H9 (cell line): ENCODE data around the gene TSPEAR. TPM values are rescaled to one million over a fixed set of nuclear protein-coding genes. Genes with fewer than 3 reads are reported as not detected.

ENCODE experiments used
- DNase-seq: peaks from one replicate; pipeline ENCODE4 v3.0.0-alpha.2; 2017
- H2AFZ ChIP-seq: one replicate; pipeline ENCODE4 v1.6.1; 2013; ENCODE audit warnings: mild to moderate bottlenecking, low read length, control low read depth, moderate library complexity
- H2AK5ac ChIP-seq: 2 replicates; pipeline ENCODE4 v1.6.1; 2013; ENCODE audit warnings: low read length, control low read depth, mixed read lengths; ENCODE audit not compliant: insufficient read length
- H2BK120ac ChIP-seq: one replicate; pipeline ENCODE4 v1.6.1; 2013; ENCODE audit warnings: low read depth, mild to moderate bottlenecking, low read length, control low read depth, inconsistent platforms; ENCODE audit not compliant: poor library complexity, severe bottlenecking
- H2BK12ac ChIP-seq: 2 replicates; pipeline ENCODE4 v1.6.1; 2013; ENCODE audit warnings: low read length, control low read depth, mixed read lengths, low read depth; ENCODE audit not compliant: insufficient read length
- H2BK15ac ChIP-seq: 2 replicates; pipeline ENCODE4 v1.6.1; 2013; ENCODE audit warnings: low read depth, low read length, control low read depth
- H2BK20ac ChIP-seq: one replicate; pipeline ENCODE4 v1.6.1; 2013; ENCODE audit warnings: low read depth, mild to moderate bottlenecking, low read length, control low read depth, inconsistent platforms; ENCODE audit not compliant: poor library complexity, severe bottlenecking
- H2BK5ac ChIP-seq: 2 replicates; pipeline ENCODE4 v1.6.1; 2013; ENCODE audit warnings: low read length, control low read depth, mixed read lengths; ENCODE audit not compliant: insufficient read length
- H3K14ac ChIP-seq: 2 replicates; pipeline ENCODE4 v1.6.1; 2013; ENCODE audit warnings: low read length, control low read depth; ENCODE audit not compliant: insufficient read depth
- H3K18ac ChIP-seq: 2 replicates; pipeline ENCODE4 v1.6.1; 2013; ENCODE audit warnings: low read depth, mild to moderate bottlenecking, mixed read lengths, low read length, control low read depth; ENCODE audit not compliant: insufficient read length
- H3K23ac ChIP-seq: 2 replicates; pipeline ENCODE4 v1.6.1; 2013; ENCODE audit warnings: low read length, control low read depth, mixed read lengths, low read depth; ENCODE audit not compliant: insufficient read length
- H3K23me2 ChIP-seq: 2 replicates; pipeline ENCODE4 v1.6.1; 2013; ENCODE audit warnings: low read depth, mild to moderate bottlenecking, mixed read lengths, low read length, control low read depth; ENCODE audit not compliant: insufficient read length, poor library complexity, severe bottlenecking
- H3K27ac ChIP-seq: 2 replicates; pipeline ENCODE4 v1.5.1; 2013; ENCODE audit warnings: low read length, control low read depth, mixed read lengths, low read depth; ENCODE audit not compliant: insufficient read length
- H3K27me3 ChIP-seq: 2 replicates; pipeline ENCODE4 v1.6.1; 2013; ENCODE audit warnings: low read length, control low read depth, inconsistent platforms; ENCODE audit not compliant: insufficient read depth
- H3K4ac ChIP-seq: 2 replicates; pipeline ENCODE4 v1.6.1; 2013; ENCODE audit warnings: low read depth, mild to moderate bottlenecking, control low read depth, inconsistent platforms, low read length, moderate library complexity
- H3K4me1 ChIP-seq: 2 replicates; pipeline ENCODE4 v1.6.1; 2013; ENCODE audit warnings: low read length, control low read depth, inconsistent platforms; ENCODE audit not compliant: insufficient read depth
- H3K4me2 ChIP-seq: 2 replicates; pipeline ENCODE4 v1.6.1; 2013; ENCODE audit warnings: low read length, control low read depth, mixed read lengths; ENCODE audit not compliant: insufficient read length, insufficient read depth
- H3K56ac ChIP-seq: 2 replicates; pipeline ENCODE4 v1.6.1; 2013; ENCODE audit warnings: low read depth, mild to moderate bottlenecking, mixed read lengths, low read length, control low read depth; ENCODE audit not compliant: insufficient read length
- H3K79me1 ChIP-seq: 2 replicates; pipeline ENCODE4 v1.6.1; 2013; ENCODE audit warnings: low read depth, mild to moderate bottlenecking, moderate library complexity, low read length, control low read depth, inconsistent platforms; ENCODE audit not compliant: insufficient read depth, poor library complexity, severe bottlenecking
- H3K79me2 ChIP-seq: 2 replicates; pipeline ENCODE4 v1.6.1; 2013; ENCODE audit warnings: low read length, control low read depth, inconsistent platforms; ENCODE audit not compliant: insufficient read depth
- H3K9ac ChIP-seq: 2 replicates; pipeline ENCODE4 v1.6.1; 2013; ENCODE audit warnings: low read length, control low read depth, mixed read lengths; ENCODE audit not compliant: insufficient read length; ENCODE audit errors: extremely low read depth
- H3K9me3 ChIP-seq: one replicate; pipeline ENCODE4 v1.6.1; 2013; ENCODE audit warnings: low read depth, low read length, inconsistent platforms; ENCODE audit not compliant: control insufficient read depth
- H3T11ph ChIP-seq: one replicate; pipeline ENCODE4 v1.6.1; 2013; ENCODE audit warnings: mild to moderate bottlenecking, low read length, control low read depth, inconsistent platforms
- H4K20me1 ChIP-seq: one replicate; pipeline ENCODE4 v1.6.1; 2013; ENCODE audit not compliant: control insufficient read depth, insufficient read length, insufficient read depth
- H4K5ac ChIP-seq: 2 replicates; pipeline ENCODE4 v1.6.1; 2013; ENCODE audit warnings: low read depth, mild to moderate bottlenecking, mixed read lengths, low read length, control low read depth; ENCODE audit not compliant: insufficient read length
- H4K8ac ChIP-seq: replicated peaks from 2 replicates; pipeline ENCODE4 v1.6.1; 2013; ENCODE audit warnings: low read length, control low read depth, mixed read lengths, low read depth; ENCODE audit not compliant: insufficient read length
- H4K91ac ChIP-seq: 2 replicates; pipeline ENCODE4 v1.6.1; 2013; ENCODE audit warnings: low read depth, mild to moderate bottlenecking, moderate library complexity, mixed read lengths, low read length, control low read depth; ENCODE audit not compliant: insufficient read length
- H3K27ac Mint-ChIP-seq, 3 experiments: 2 replicates in 2 of 3; 3 replicates in 1 of 3; pipeline ENCODE4 v1.8.0; 2020 to 2021; ENCODE audit warnings: mixed read lengths in 3 of 3, mild to moderate bottlenecking in 1 of 3, moderate library complexity in 1 of 3
- H3K27me3 Mint-ChIP-seq: 2 replicates; pipeline ENCODE4 v1.8.0; 2021; ENCODE audit warnings: low read depth, mild to moderate bottlenecking, moderate library complexity, mixed read lengths
- H3K36me3 Mint-ChIP-seq, 3 experiments: 2 replicates in 2 of 3; 3 replicates in 1 of 3; pipeline ENCODE4 v1.8.0; 2020 to 2021; ENCODE audit warnings: low read depth in 3 of 3, mixed read lengths in 3 of 3; ENCODE audit not compliant: insufficient read depth in 1 of 3
- H3K4me1 Mint-ChIP-seq, 2 experiments: 2 replicates each; pipeline ENCODE4 v1.8.0; 2020; ENCODE audit warnings: mixed read lengths in 2 of 2
- H3K4me3 Mint-ChIP-seq, 2 experiments: 2 replicates in 1 of 2; 3 replicates in 1 of 2; pipeline ENCODE4 v1.8.0; 2020 to 2021; ENCODE audit warnings: mild to moderate bottlenecking in 2 of 2, mixed read lengths in 2 of 2, moderate library complexity in 1 of 2
- H3K9me3 Mint-ChIP-seq, 2 experiments: 2 replicates in 1 of 2; 3 replicates in 1 of 2; pipeline ENCODE4 v1.8.0; 2020; ENCODE audit warnings: mild to moderate bottlenecking in 2 of 2, mixed read lengths in 2 of 2, moderate library complexity in 1 of 2
- WGBS: extraction: QIAGEN DNeasy Blood & Tissue Kit; methylation state at CpG from one replicate; pipeline ENCODE4 v1.1.7; 2013; ENCODE audit warnings: missing lambda C conversion rate, low lambda C conversion rate, mixed read lengths; ENCODE audit not compliant: insufficient read length; ENCODE audit errors: extremely low coverage; 5-methylcytosine and 5-hydroxymethylcytosine counted together
- total RNA-seq: library from RNA; stranded (reverse); gene quantifications from 2 replicates; pipeline ENCODE4 v1.2.1, GENCODE V29; 2021
- TF ChIP-seq, protein P1 (sequence below): fragments of 200-600 bp; sonication (generic); conservative IDR thresholded peaks from 3 replicates; pipeline ENCODE4 v1.8.0; 2021; ENCODE audit warnings: antibody characterized with exemption, mild to moderate bottlenecking

The TSPEAR gene
- total RNA-seq, 1 experiment from 2014 or later = 1.3 TPM

DNA sequence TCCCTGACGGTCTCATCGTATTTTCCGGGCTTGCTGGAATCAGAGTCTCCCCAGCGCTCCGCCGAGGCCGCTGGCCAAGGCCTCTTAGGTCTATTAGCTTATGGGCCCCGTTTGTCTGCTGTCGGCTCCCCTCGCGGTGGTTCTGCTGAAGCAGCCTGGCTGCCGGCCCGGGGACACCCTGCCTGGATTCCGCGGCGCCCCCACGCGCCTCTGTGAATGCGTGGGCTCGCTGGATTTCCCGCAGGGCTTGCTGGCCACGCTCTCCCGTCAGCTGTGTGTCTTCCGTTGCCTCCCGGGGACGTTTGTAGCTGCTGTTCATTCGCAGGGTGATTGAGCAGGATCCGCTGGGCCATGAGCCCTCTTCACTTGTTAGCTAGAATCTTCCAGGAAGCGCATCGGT, 247.6 kb downstream of the TSPEAR start:
- Histone ChIP-seq H3K79me2 (no peaks in the 10 kb centered on the region), H2BK5ac (no peak overlapping the region), H3K23me2 (no peaks in the 10 kb centered on the region), H3K23ac (no peak overlapping the region), H3K56ac (no peak overlapping the region), H3K9me3 (no peaks in the 10 kb centered on the region), H3K18ac (no peak overlapping the region), H3K14ac (no peak overlapping the region; the same call in 1 of the 2 replicates), H3K27ac (no peak overlapping the region), H3K9ac (no peak overlapping the region), H3K79me1 (no peaks in the 10 kb centered on the region), H2BK120ac (no peak overlapping the region), H2BK15ac (no peak overlapping the region), H4K8ac (no peak overlapping the region), H4K5ac (no peak overlapping the region), H2BK20ac (no peak overlapping the region), H2AK5ac (no peak overlapping the region), H3K4ac (no peak overlapping the region), H3K4me1 (no peaks in the 10 kb centered on the region), H2AFZ (no peak overlapping the region), H3K27me3 (no peaks in the 10 kb centered on the region), H4K20me1 (no peaks in the 10 kb centered on the region), H3K4me2 (no peak overlapping the region), H3T11ph (no peak overlapping the region), H2BK12ac (no peak overlapping the region), H4K91ac (no peak overlapping the region)
- H3K4me1 Mint-ChIP-seq = peaks cover 0 to 8% of the 10 kb centered on the region in 2 experiments; a peak in 3 of 4 replicates
- H3K4me3 Mint-ChIP-seq = no peak overlapping the region
- no peak for DNase-seq
- no peaks in the 10 kb centered on the region; a peak in 1 of 7 replicates for H3K36me3 Mint-ChIP-seq
- peak overlapping the region in 1 of 3 experiments; percentile 62; a peak in 2 of 7 replicates for H3K27ac Mint-ChIP-seq
- TF ChIP-seq, protein P1, sequence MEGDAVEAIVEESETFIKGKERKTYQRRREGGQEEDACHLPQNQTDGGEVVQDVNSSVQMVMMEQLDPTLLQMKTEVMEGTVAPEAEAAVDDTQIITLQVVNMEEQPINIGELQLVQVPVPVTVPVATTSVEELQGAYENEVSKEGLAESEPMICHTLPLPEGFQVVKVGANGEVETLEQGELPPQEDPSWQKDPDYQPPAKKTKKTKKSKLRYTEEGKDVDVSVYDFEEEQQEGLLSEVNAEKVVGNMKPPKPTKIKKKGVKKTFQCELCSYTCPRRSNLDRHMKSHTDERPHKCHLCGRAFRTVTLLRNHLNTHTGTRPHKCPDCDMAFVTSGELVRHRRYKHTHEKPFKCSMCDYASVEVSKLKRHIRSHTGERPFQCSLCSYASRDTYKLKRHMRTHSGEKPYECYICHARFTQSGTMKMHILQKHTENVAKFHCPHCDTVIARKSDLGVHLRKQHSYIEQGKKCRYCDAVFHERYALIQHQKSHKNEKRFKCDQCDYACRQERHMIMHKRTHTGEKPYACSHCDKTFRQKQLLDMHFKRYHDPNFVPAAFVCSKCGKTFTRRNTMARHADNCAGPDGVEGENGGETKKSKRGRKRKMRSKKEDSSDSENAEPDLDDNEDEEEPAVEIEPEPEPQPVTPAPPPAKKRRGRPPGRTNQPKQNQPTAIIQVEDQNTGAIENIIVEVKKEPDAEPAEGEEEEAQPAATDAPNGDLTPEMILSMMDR = no peak
- no peaks in the 10 kb centered on the region for H3K27me3 Mint-ChIP-seq
- no CpG with 5 or more reads among the region's 30 CpGs for WGBS
- no peaks in the 10 kb centered on the region; a peak in 1 of 5 replicates for H3K9me3 Mint-ChIP-seq
